Mesenchymal stem cell (in vitro differentiated cells and primary cell): Measurements from ENCODE around the gene SAFB.
A peak's percentile ranks its signal among the peaks of the same experiment; 100 is the strongest.

Experiments used
- DNase-seq: peaks from one replicate; pipeline ENCODE4 v3.0.0-alpha.2; 2013
- H2AFZ ChIP-seq: one replicate; pipeline ENCODE4 v1.6.1; 2013; ENCODE audit warnings: low read depth, mild to moderate bottlenecking, control low read depth, inconsistent platforms, low read length, moderate library complexity
- H2AK5ac ChIP-seq: 2 replicates; pipeline ENCODE4 v1.6.1; 2013; ENCODE audit warnings: low read length, moderate library complexity, mild to moderate bottlenecking, inconsistent platforms; ENCODE audit not compliant: severe bottlenecking
- H2BK120ac ChIP-seq: one replicate; pipeline ENCODE4 v1.6.1; 2013; ENCODE audit warnings: low read depth, mild to moderate bottlenecking, inconsistent platforms, low read length, moderate library complexity
- H2BK12ac ChIP-seq, 2 experiments: one replicate each; pipeline ENCODE4 v1.6.1; 2013; ENCODE audit warnings: inconsistent platforms in 2 of 2, low read length in 2 of 2, mild to moderate bottlenecking in 2 of 2, moderate library complexity in 2 of 2, control low read depth in 1 of 2
- H2BK15ac ChIP-seq: one replicate; pipeline ENCODE4 v1.6.1; 2013; ENCODE audit warnings: mild to moderate bottlenecking, low read depth, inconsistent platforms; ENCODE audit not compliant: poor library complexity, severe bottlenecking
- H2BK5ac ChIP-seq: 2 replicates; pipeline ENCODE4 v1.6.1; 2013; ENCODE audit warnings: low read depth, mild to moderate bottlenecking, low read length, control low read depth, inconsistent platforms; ENCODE audit not compliant: poor library complexity, severe bottlenecking
- H3K14ac ChIP-seq, 2 experiments: one replicate each; pipeline ENCODE4 v1.6.1; 2013; ENCODE audit warnings: inconsistent platforms in 2 of 2, low read length in 2 of 2, control low read depth in 1 of 2, mild to moderate bottlenecking in 1 of 2, moderate library complexity in 1 of 2
- H3K18ac ChIP-seq, 2 experiments: one replicate each; pipeline ENCODE4 v1.6.1; 2013; ENCODE audit warnings: inconsistent platforms in 2 of 2, low read length in 2 of 2, control low read depth in 1 of 2, low read depth in 1 of 2, mild to moderate bottlenecking in 1 of 2
- H3K23ac ChIP-seq, 2 experiments: one replicate each; pipeline ENCODE4 v1.6.1; 2013; ENCODE audit warnings: inconsistent platforms in 2 of 2, low read length in 2 of 2, mild to moderate bottlenecking in 2 of 2, moderate library complexity in 2 of 2, control low read depth in 1 of 2
- H3K27ac ChIP-seq: 2 replicates; pipeline ENCODE4 v1.5.1; 2013; ENCODE audit warnings: mild to moderate bottlenecking, moderate library complexity, low read length, control low read depth, inconsistent platforms; ENCODE audit not compliant: poor library complexity, severe bottlenecking
- H3K27me3 ChIP-seq, 2 experiments: 2 replicates each; pipeline versions ENCODE4 v1.6.1 to v1.7.0; 2013; ENCODE audit warnings: low read length in 2 of 2, mild to moderate bottlenecking in 2 of 2, moderate library complexity in 2 of 2, control low read depth in 1 of 2, inconsistent platforms in 1 of 2; ENCODE audit not compliant: control insufficient read depth in 1 of 2, insufficient read depth in 1 of 2
- H3K36me3 ChIP-seq, 2 experiments: 2 replicates each; pipeline versions ENCODE4 v1.6.1 to v1.7.0; 2013; ENCODE audit warnings: low read length in 2 of 2, control low read depth in 1 of 2, inconsistent platforms in 1 of 2, low read depth in 1 of 2, mild to moderate bottlenecking in 1 of 2; ENCODE audit not compliant: insufficient read depth in 2 of 2, control insufficient read depth in 1 of 2
- H3K4ac ChIP-seq, 2 experiments: one replicate each; pipeline ENCODE4 v1.6.1; 2013; ENCODE audit warnings: inconsistent platforms in 2 of 2, low read length in 2 of 2, mild to moderate bottlenecking in 2 of 2, moderate library complexity in 2 of 2, control low read depth in 1 of 2, low read depth in 1 of 2
- H3K4me1 ChIP-seq: 2 replicates; pipeline ENCODE4 v1.6.1; 2013; ENCODE audit warnings: low read depth, low read length, control low read depth; ENCODE audit not compliant: control insufficient read depth, insufficient read depth
- H3K4me2 ChIP-seq: 2 replicates; pipeline ENCODE4 v1.6.1; 2013; ENCODE audit warnings: low read length, mild to moderate bottlenecking, inconsistent platforms; ENCODE audit not compliant: poor library complexity, severe bottlenecking
- H3K4me3 ChIP-seq, 2 experiments: 2 replicates each; pipeline versions ENCODE4 v1.5.1 to v1.7.0; 2013; ENCODE audit warnings: low read length in 2 of 2, mild to moderate bottlenecking in 2 of 2, control low read depth in 1 of 2, low read depth in 1 of 2; ENCODE audit not compliant: insufficient read depth in 1 of 2
- H3K79me1 ChIP-seq: replicated peaks from 2 replicates; pipeline ENCODE4 v1.6.1; 2013; ENCODE audit warnings: mild to moderate bottlenecking, control low read depth, low read length, inconsistent platforms; ENCODE audit not compliant: poor library complexity, severe bottlenecking
- H3K9ac ChIP-seq: 2 replicates; pipeline ENCODE4 v1.7.0; 2013; ENCODE audit warnings: mild to moderate bottlenecking, low read length, moderate library complexity
- H3K9me3 ChIP-seq: 2 replicates; pipeline ENCODE4 v1.7.0; 2013; ENCODE audit warnings: mild to moderate bottlenecking, low read length; ENCODE audit not compliant: control insufficient read depth
- H4K8ac ChIP-seq: one replicate; pipeline ENCODE4 v1.6.1; 2013; ENCODE audit warnings: inconsistent platforms, mild to moderate bottlenecking, low read length, moderate library complexity
- H4K91ac ChIP-seq: one replicate; pipeline ENCODE4 v1.6.1; 2013; ENCODE audit warnings: mild to moderate bottlenecking, low read length, inconsistent platforms
- WGBS: methylation state at CpG from one replicate; pipeline ENCODE4 v1.1.7; 2013; ENCODE audit warnings: mixed read lengths; 5-methylcytosine and 5-hydroxymethylcytosine counted together

SAFB gene

GRCh38 chr19:5588906-5589676 lies 33.8 kb upstream of the SAFB start:
- no peak overlapping the region for H4K91ac ChIP-seq
- H3K36me3 ChIP-seq, result peaks cover 82 to 83% of the 10 kb centered on the region in 2 experiments
- no peaks in the 10 kb centered on the region for H3K27me3 ChIP-seq
- H3K4me3 ChIP-seq, result no peak overlapping the region
- no peak for DNase-seq
- no peak overlapping the region for H3K4ac ChIP-seq
- H3K79me1 ChIP-seq, result peaks cover 49% of the 10 kb centered on the region
- H2AK5ac ChIP-seq, result no peak overlapping the region
- no peak overlapping the region for H2AFZ ChIP-seq
- H4K8ac ChIP-seq, result no peak overlapping the region
- H2BK15ac ChIP-seq, result no peak overlapping the region
- H3K9me3 ChIP-seq, result no peaks in the 10 kb centered on the region
- no peak overlapping the region for H2BK120ac ChIP-seq
- no peak overlapping the region for H3K9ac ChIP-seq
- H3K18ac ChIP-seq, result no peak overlapping the region
- H3K27ac ChIP-seq, result no peak overlapping the region
- H3K14ac ChIP-seq, result no peak overlapping the region
- H3K4me1 ChIP-seq, result peaks cover 36% of the 10 kb centered on the region
- 85% methylated on average over 30 of the region's 30 CpGs for WGBS
- H3K23ac ChIP-seq, result no peak overlapping the region
- H3K4me2 ChIP-seq, result no peak overlapping the region
- H2BK12ac ChIP-seq, result no peak overlapping the region
- no peak overlapping the region for H2BK5ac ChIP-seq

DNA sequence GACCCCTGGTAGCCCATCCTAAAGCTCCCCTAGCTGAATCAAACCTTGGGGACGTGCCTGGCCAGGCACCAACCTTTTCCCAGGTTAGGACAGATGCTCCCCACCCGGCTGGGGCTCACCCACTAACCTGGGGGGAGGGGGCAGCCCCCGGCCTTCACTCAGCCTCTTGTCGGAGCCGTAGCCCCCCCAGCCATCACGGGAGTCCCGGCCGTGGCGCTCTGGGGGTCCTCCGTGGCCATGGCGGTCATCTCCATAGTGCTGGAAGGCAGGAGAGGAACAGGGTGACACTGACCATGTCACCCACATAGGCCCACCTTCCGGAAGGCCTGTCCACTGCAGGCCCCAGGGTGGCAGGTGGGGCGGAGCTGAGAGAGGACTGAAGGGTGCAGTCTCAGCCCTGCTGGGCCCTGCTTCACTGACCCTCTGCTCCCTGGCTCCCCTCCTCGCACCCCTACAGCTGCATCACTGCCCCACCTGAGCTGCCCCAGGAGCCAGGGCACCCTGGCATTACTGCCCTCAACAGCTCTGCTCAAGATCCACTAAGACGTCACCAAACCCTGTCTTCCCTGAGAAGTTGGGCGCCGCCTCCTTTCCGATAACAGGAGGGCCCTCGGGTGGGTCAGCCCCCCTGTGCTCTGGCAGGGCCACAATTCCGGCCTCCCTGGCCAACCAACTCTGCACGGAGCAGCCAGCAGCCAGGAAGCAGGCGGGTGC lies 32.6 kb upstream of the SAFB start:
- peaks cover 49% of the 10 kb centered on the region for H3K79me1 ChIP-seq
- no peak overlapping the region for H4K8ac ChIP-seq
- H2BK15ac ChIP-seq, result no peak overlapping the region
- H2BK12ac ChIP-seq, result no peak overlapping the region
- no peak overlapping the region for H3K4ac ChIP-seq
- no peak overlapping the region for H3K4me2 ChIP-seq
- peak overlapping the region; percentile 11 for H4K91ac ChIP-seq
- H3K4me3 ChIP-seq, result no peak overlapping the region
- H2AK5ac ChIP-seq, result no peak overlapping the region
- H2BK5ac ChIP-seq, result no peak overlapping the region
- no peaks in the 10 kb centered on the region for H3K9me3 ChIP-seq
- H3K18ac ChIP-seq, result no peak overlapping the region
- H2BK120ac ChIP-seq, result no peak overlapping the region
- H3K27ac ChIP-seq, result no peak overlapping the region
- H3K36me3 ChIP-seq, result peaks cover 91 to 93% of the 10 kb centered on the region in 2 experiments
- DNase-seq, result no peak
- H3K14ac ChIP-seq, result no peak overlapping the region
- H3K9ac ChIP-seq, result no peak overlapping the region
- 98% methylated on average over 22 of the region's 22 CpGs for WGBS
- no peaks in the 10 kb centered on the region for H3K27me3 ChIP-seq
- no peak overlapping the region for H2AFZ ChIP-seq
- peaks cover 33% of the 10 kb centered on the region for H3K4me1 ChIP-seq
- H3K23ac ChIP-seq, result no peak overlapping the region

- Histone ChIP-seq H3K4me3 (no peak overlapping the region), H4K8ac (no peak overlapping the region), H3K4me1 (peaks cover 28% of the 10 kb centered on the region), H3K9me3 (no peaks in the 10 kb centered on the region), H3K27ac (no peak overlapping the region), H3K18ac (no peak overlapping the region), H2BK12ac (no peak overlapping the region), H3K23ac (no peak overlapping the region), H3K4ac (no peak overlapping the region), H3K9ac (no peak overlapping the region), H3K36me3 (peaks cover 96% of the 10 kb centered on the region in 2 experiments), H2BK120ac (no peak overlapping the region), H2AFZ (no peak overlapping the region), H3K14ac (no peak overlapping the region), H2BK15ac (no peak overlapping the region), H4K91ac (peak overlapping the region; percentile 11), H2BK5ac (no peak overlapping the region), H3K27me3 (no peaks in the 10 kb centered on the region), H3K4me2 (no peak overlapping the region), H2AK5ac (no peak overlapping the region), H3K79me1 (peaks cover 52% of the 10 kb centered on the region)
- no peak for DNase-seq
- 98% methylated on average over 9 of the region's 9 CpGs for WGBS
Observed at GRCh38 chr19:5590865-5591154, 32.1 kb upstream of the SAFB start.

- H3K27ac ChIP-seq, result no peak overlapping the region
- no peak overlapping the region for H2BK120ac ChIP-seq
- no peak overlapping the region for H4K8ac ChIP-seq
- H4K91ac ChIP-seq, result no peak overlapping the region
- H2AFZ ChIP-seq, result no peak overlapping the region
- H3K9ac ChIP-seq, result no peak overlapping the region
- H3K4me3 ChIP-seq, result no peak overlapping the region
- no peak overlapping the region for H2BK15ac ChIP-seq
- H3K79me1 ChIP-seq, result peaks cover 49% of the 10 kb centered on the region
- no peak overlapping the region for H3K18ac ChIP-seq
- no peak for DNase-seq
- H2BK12ac ChIP-seq, result no peak overlapping the region
- no peak overlapping the region for H3K23ac ChIP-seq
- H3K4me2 ChIP-seq, result no peak overlapping the region
- H3K36me3 ChIP-seq, result peaks cover 97% of the 10 kb centered on the region in 2 experiments
- H3K9me3 ChIP-seq, result no peaks in the 10 kb centered on the region
- WGBS, result 96% methylated on average over 17 of the region's 17 CpGs
- H3K4me1 ChIP-seq, result peaks cover 21% of the 10 kb centered on the region
- H2BK5ac ChIP-seq, result no peak overlapping the region
- H3K14ac ChIP-seq, result no peak overlapping the region
- H3K4ac ChIP-seq, result no peak overlapping the region
- no peak overlapping the region for H2AK5ac ChIP-seq
- no peaks in the 10 kb centered on the region for H3K27me3 ChIP-seq
Observed at GRCh38 chr19:5591476-5591875, 31.4 kb upstream of the SAFB start.
